Upper lobe of right lung (tissue), 1 donor: ENCODE data around the gene EXOC7. TPM values are rescaled to one million over a fixed set of nuclear protein-coding genes. Genes with fewer than 3 reads are reported as not detected.
A peak's percentile ranks its signal among the peaks of the same experiment; 100 is the strongest.

Experiments
- ATAC-seq: fragments of 200-7000 bp; cut with Tn5 transposase; one replicate; pipeline ENCODE4 v1.9.1; 2020; ENCODE audit warnings: mild to moderate bottlenecking, moderate library complexity
- DNase-seq: peaks from one replicate; pipeline ENCODE4 v3.0.0-alpha.2; 2020
- H3K27ac ChIP-seq: fragments of 200-600 bp; one replicate; pipeline ENCODE4 v1.8.0; 2022
- H3K27me3 ChIP-seq: fragments of 200-600 bp; one replicate; pipeline ENCODE4 v1.8.0; 2022; ENCODE audit warnings: mild to moderate bottlenecking
- H3K36me3 ChIP-seq: fragments of 200-600 bp; one replicate; pipeline ENCODE4 v1.8.0; 2022
- H3K4me1 ChIP-seq: fragments of 200-600 bp; one replicate; pipeline ENCODE4 v1.8.0; 2022
- H3K4me3 ChIP-seq: fragments of 200-600 bp; one replicate; pipeline ENCODE4 v1.8.0; 2022; ENCODE audit warnings: mild to moderate bottlenecking
- H3K9me3 ChIP-seq: fragments of 200-600 bp; one replicate; pipeline ENCODE4 v1.8.0; 2022
- intact Hi-C: fragments of 100-400 bp; cut with DNase I; formaldehyde crosslinking; loops from one replicate; pipeline ENCODE4 v1.11.0; 2022
- microRNA-seq: library from miRNA; unstranded; fragments of <30 nt; microRNA quantifications from one replicate; pipeline ENCODE4 v1.2.0, GENCODE V29; 2020; ENCODE audit warnings: borderline microRNAs expressed
- total RNA-seq: library from RNA; stranded (reverse); fragmentation: NEBNext Ultra II Directional; extraction: Animal tissue kit (Norgen Biotek cat#: 25700); gene quantifications from one replicate; pipeline ENCODE4 v1.2.1, GENCODE V29; 2021
- TF ChIP-seq, protein P1 (sequence below): fragments of 200-600 bp; IDR thresholded peaks from one replicate; pipeline ENCODE4 v1.8.0; 2022; ENCODE audit warnings: antibody characterized with exemption
- donor health status: DM: no; HTN: yes; CAD: no; lungs with severe emphysema.

EXOC7 gene
- total RNA-seq, 1 donor from 2014 or later: 121 TPM

DNA sequence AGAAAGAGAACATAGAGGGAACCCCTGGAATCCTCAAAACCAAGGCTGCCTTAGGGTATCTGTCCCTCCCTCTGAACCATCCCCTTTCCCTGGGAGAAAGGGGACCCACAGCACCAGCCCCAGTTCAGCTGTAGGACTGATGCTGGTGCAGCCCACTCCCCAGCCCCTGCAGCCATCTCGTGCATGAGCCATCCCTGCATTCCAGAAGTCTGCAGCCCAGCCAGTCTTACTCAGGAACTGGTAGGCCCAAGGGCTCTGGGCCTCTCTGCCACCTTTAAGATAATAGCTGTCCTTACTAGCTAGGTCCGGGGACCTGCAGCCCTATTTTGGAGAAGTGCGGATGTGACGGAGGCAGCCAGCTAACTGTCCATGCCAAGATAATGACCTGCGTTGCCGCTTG, 70.4 kb downstream of the EXOC7 start:
- intact Hi-C loops: no loop called here
- Histone ChIP-seq H3K27ac (no peak overlapping the region), H3K27me3 (no peaks in the 10 kb centered on the region)

DNA sequence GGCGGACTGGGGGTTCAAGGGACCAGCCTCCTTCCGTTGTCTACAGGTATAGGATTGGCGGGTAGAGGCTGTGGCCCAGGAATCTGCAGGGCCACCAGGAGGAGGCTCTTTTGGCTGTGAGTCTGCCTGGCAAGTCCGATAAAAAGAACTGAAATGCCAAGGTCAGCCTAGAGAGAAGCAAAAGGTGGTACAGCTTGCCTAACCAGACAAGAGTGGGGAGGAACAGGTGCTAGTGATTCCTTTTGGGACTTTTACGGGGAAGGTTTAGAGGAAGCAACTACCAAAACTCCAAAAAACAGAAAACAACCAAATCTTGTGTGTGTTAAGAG, 70.8 kb downstream of the EXOC7 start:
- TF ChIP-seq, protein P1, sequence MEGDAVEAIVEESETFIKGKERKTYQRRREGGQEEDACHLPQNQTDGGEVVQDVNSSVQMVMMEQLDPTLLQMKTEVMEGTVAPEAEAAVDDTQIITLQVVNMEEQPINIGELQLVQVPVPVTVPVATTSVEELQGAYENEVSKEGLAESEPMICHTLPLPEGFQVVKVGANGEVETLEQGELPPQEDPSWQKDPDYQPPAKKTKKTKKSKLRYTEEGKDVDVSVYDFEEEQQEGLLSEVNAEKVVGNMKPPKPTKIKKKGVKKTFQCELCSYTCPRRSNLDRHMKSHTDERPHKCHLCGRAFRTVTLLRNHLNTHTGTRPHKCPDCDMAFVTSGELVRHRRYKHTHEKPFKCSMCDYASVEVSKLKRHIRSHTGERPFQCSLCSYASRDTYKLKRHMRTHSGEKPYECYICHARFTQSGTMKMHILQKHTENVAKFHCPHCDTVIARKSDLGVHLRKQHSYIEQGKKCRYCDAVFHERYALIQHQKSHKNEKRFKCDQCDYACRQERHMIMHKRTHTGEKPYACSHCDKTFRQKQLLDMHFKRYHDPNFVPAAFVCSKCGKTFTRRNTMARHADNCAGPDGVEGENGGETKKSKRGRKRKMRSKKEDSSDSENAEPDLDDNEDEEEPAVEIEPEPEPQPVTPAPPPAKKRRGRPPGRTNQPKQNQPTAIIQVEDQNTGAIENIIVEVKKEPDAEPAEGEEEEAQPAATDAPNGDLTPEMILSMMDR: no peak
- ATAC-seq (no peak), DNase-seq (no peak)
- H3K4me1 ChIP-seq: peaks cover 14% of the 10 kb centered on the region
- H3K27me3 ChIP-seq: no peaks in the 10 kb centered on the region
- intact Hi-C loops: no loop called here
- no peak overlapping the region for H3K27ac ChIP-seq
- H3K36me3 ChIP-seq: peaks cover under 1% of the 10 kb centered on the region
- H3K4me3 ChIP-seq: no peak overlapping the region
- no peaks in the 10 kb centered on the region for H3K9me3 ChIP-seq

More for the DNA sequence above, 70.4 kb downstream of the EXOC7 start:
- peaks cover 4% of the 10 kb centered on the region for H3K36me3 ChIP-seq
- no peak for ATAC-seq
- TF ChIP-seq, protein P1: no peak
- DNase-seq: no peak
- H3K4me1 ChIP-seq: peaks cover 14% of the 10 kb centered on the region
- no peaks in the 10 kb centered on the region for H3K9me3 ChIP-seq
- H3K4me3 ChIP-seq: no peak overlapping the region

DNA sequence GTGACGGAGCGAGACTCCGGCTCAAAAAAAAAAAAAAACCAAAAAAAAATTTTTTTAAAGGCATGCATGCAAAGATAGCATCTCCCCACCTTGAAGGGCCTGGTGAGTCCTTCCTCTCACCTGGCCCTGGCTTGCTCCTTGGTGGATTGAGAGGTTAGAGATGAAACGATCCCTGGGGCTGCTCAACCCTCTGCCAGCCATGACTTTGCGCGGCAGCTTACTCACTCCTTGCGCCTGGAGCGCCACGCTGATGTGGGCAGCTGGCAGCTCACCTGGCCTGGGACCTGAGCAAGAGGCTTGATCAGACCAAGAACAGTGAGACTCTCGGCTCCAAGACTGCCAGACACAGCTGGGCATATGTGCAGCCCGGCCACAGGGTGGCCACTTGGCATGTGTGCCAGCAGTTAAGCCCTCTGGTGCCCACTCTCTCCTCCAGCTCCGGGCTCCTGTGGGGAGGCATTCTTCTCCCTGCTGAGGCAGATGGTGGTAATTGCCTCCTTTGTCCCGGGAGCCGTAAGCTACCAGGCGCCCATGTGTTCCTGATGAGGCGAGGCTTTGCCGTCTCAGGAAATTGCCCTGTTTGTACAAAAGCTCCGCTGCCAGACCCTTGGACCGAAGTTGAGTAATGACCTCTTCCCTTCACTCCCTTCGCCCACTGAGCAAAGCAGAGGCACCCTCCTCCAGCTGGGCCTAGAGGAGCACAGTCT, 71.4 kb downstream of the EXOC7 start:
- ATAC-seq (peak; percentile 4), DNase-seq (no peak)
- H3K4me3 ChIP-seq: no peak overlapping the region
- no peaks in the 10 kb centered on the region for H3K27me3 ChIP-seq
- H3K27ac ChIP-seq: no peak overlapping the region
- intact Hi-C loops: no loop called here
- H3K4me1 ChIP-seq: peaks cover 14% of the 10 kb centered on the region
- no peaks in the 10 kb centered on the region for H3K9me3 ChIP-seq
- no peaks in the 10 kb centered on the region for H3K36me3 ChIP-seq
- TF ChIP-seq, protein P1: peak; percentile 17

Small RNAs within 50 kb of the gene (microRNA-seq; reads per million reads assigned to microRNA genes)
- 3.1 reads per million, percentile 21 among the genes with 10 or more reads in this experiment for gene MIR6868

Other genes with a start within 250 kb of the EXOC7 start
- gene WBP2, start 248.5 kb downstream of the EXOC7 start, total RNA-seq: 156 TPM
- 31.0 TPM for gene TRIM47, start 225.2 kb downstream of the EXOC7 start, total RNA-seq
- gene TRIM65, start 206.8 kb downstream of the EXOC7 start, total RNA-seq: 28.7 TPM
- 85.5 TPM for gene MRPL38, start 198.9 kb downstream of the EXOC7 start, total RNA-seq
- gene FBF1, start 162.7 kb downstream of the EXOC7 start, total RNA-seq: 11.3 TPM
- 75.2 TPM for gene ACOX1, start 124.6 kb downstream of the EXOC7 start, total RNA-seq
- 10.9 TPM for gene TEN1, start 124.5 kb downstream of the EXOC7 start, total RNA-seq
- gene CDK3, start 102.9 kb downstream of the EXOC7 start, total RNA-seq: 9.6 TPM
- gene EVPL, start 76.5 kb downstream of the EXOC7 start, total RNA-seq: 46.8 TPM
- 74.9 TPM for gene SRP68, start 31.3 kb downstream of the EXOC7 start, total RNA-seq
- gene GALR2, start 29.0 kb downstream of the EXOC7 start, total RNA-seq: not detected
- not detected for gene ZACN, start 24.6 kb downstream of the EXOC7 start, total RNA-seq
- gene FOXJ1, start 37.5 kb upstream of the EXOC7 start, total RNA-seq: 2.9 TPM
- 3.8 TPM for gene RNF157, start 136.7 kb upstream of the EXOC7 start, total RNA-seq
- 56.7 TPM for gene UBALD2, start 161.6 kb upstream of the EXOC7 start, total RNA-seq
- gene QRICH2, start 204.5 kb upstream of the EXOC7 start, total RNA-seq: 3.4 TPM